Kidney glomerular epithelial cell (primary cell): ENCODE results near the gene GTF2H2C.
"Not testable (repeated sequence)": the region's sequence is repeated elsewhere in the genome, so short reads cannot be mapped to it uniquely, and the experiment has no call there.

Experiments used
- DNase-seq: peaks from one replicate; lab custom pipeline; 2025; lab: John Stamatoyannopoulos, UW

The GTF2H2C gene

GRCh38 chr5:69566172-69566571 lies 6.2 kb downstream of the GTF2H2C start:
- DNase-seq = not testable (repeated sequence)

- not testable (repeated sequence) for DNase-seq
Observed at GRCh38 chr5:69568072-69568471, 8.1 kb downstream of the GTF2H2C start.

GRCh38 chr5:69583356-69583755 lies 23.4 kb downstream of the GTF2H2C start:
- not testable (repeated sequence) for DNase-seq

- not testable (repeated sequence) for DNase-seq
Observed at GRCh38 chr5:69596114-69596840, 36.3 kb downstream of the GTF2H2C start.

GRCh38 chr5:69601947-69602346 lies 42.0 kb downstream of the GTF2H2C start:
- not testable (repeated sequence) for DNase-seq

GRCh38 chr5:69606839-69607238 lies 46.8 kb downstream of the GTF2H2C start:
- not testable (repeated sequence) for DNase-seq

- not testable (repeated sequence) for DNase-seq
Observed at GRCh38 chr5:69607750-69608149, 47.8 kb downstream of the GTF2H2C start.

GRCh38 chr5:69608861-69609496 lies 49.0 kb downstream of the GTF2H2C start:
- DNase-seq = not testable (repeated sequence)

GRCh38 chr5:69614843-69615242 lies 54.9 kb downstream of the GTF2H2C start:
- not testable (repeated sequence) for DNase-seq

GRCh38 chr5:69631879-69632278 lies 71.9 kb downstream of the GTF2H2C start:
- not testable (repeated sequence) for DNase-seq
